GM21367 (cell line): Measurements from ENCODE around the gene RP9.

Experiments used
- ATAC-seq: cut with Tn5 transposase; IDR thresholded peaks from one replicate; pipeline ENCODE4 v1.9.1; 2021; ENCODE audit not compliant: unreplicated experiment

The RP9 gene

GRCh38 chr7:33066771-33067170, 42.4 kb downstream of the RP9 start:
- ATAC-seq, result no peak

GRCh38 chr7:33065981-33066380, 43.2 kb downstream of the RP9 start:
- no peak for ATAC-seq

- peak; percentile 95 for ATAC-seq
Measured at GRCh38 chr7:33062782-33063443, 46.3 kb downstream of the RP9 start.

- peak; percentile 35 for ATAC-seq
Measured at GRCh38 chr7:33062023-33062781, 47.0 kb downstream of the RP9 start, which contains the start of gene NT5C3A. TSS of gene NT5C3A (minus strand) at chr7:33062776. CDS start at chr7:33062705, 71 bp downstream.

- ATAC-seq, result no peak
Measured at GRCh38 chr7:33061282-33061937, 47.8 kb downstream of the RP9 start.

GRCh38 chr7:33059635-33060034, 49.6 kb downstream of the RP9 start:
- ATAC-seq, result no peak

- ATAC-seq, result no peak
Measured at GRCh38 chr7:33055158-33055557, 54.0 kb downstream of the RP9 start.

GRCh38 chr7:33054261-33054964, 54.8 kb downstream of the RP9 start:
- no peak for ATAC-seq

GRCh38 chr7:33053721-33054120, 55.5 kb downstream of the RP9 start:
- ATAC-seq, result no peak

GRCh38 chr7:33050535-33051318, 58.5 kb downstream of the RP9 start:
- ATAC-seq, result no peak

GRCh38 chr7:33048704-33049103, 60.5 kb downstream of the RP9 start:
- ATAC-seq, result no peak

- no peak for ATAC-seq
Measured at GRCh38 chr7:33048257-33048656, 60.9 kb downstream of the RP9 start.

GRCh38 chr7:33044986-33045385, 64.2 kb downstream of the RP9 start:
- ATAC-seq, result peak; percentile 37
